DND-41 (cell line): Measurements from ENCODE around the gene GSTM3.
A peak's percentile ranks its signal among the peaks of the same experiment; 100 is the strongest.
"Not testable (repeated sequence)": the region's sequence is repeated elsewhere in the genome, so short reads cannot be mapped to it uniquely, and the experiment has no call there.

ENCODE experiments used
- ATAC-seq: fragments of 200-7000 bp; cut with Tn5 transposase; 3 replicates; pipeline ENCODE4 v1.9.1; 2021; ENCODE audit warnings: low read depth; ENCODE audit not compliant: insufficient read depth
- DNase-seq: peaks from one replicate; pipeline ENCODE4 v3.0.0-alpha.2; 2020
- H2AFZ ChIP-seq: 2 replicates; pipeline ENCODE4 v1.6.0; 2012; ENCODE audit warnings: low read depth, low read length
- H3K27ac ChIP-seq: 2 replicates; pipeline ENCODE4 v1.5.1; 2012; ENCODE audit warnings: low read length, inconsistent platforms
- H3K27me3 ChIP-seq: fragments of 200-600 bp; sonication (generic); 2 replicates; pipeline ENCODE4 v1.6.0; 2012; ENCODE audit warnings: low read length, mild to moderate bottlenecking, inconsistent platforms; ENCODE audit not compliant: insufficient read depth, poor library complexity
- H3K36me3 ChIP-seq: 2 replicates; pipeline ENCODE4 v1.5.1; 2012; ENCODE audit warnings: low read length, inconsistent platforms; ENCODE audit not compliant: insufficient read depth
- H3K4me1 ChIP-seq: 2 replicates; pipeline ENCODE4 v1.5.1; 2012; ENCODE audit warnings: mild to moderate bottlenecking, low read length; ENCODE audit not compliant: insufficient read depth
- H3K4me2 ChIP-seq: 2 replicates; pipeline ENCODE4 v1.6.0; 2012; ENCODE audit warnings: mild to moderate bottlenecking, moderate library complexity, low read length, inconsistent platforms; ENCODE audit not compliant: insufficient read depth
- H3K4me3 ChIP-seq, 2 experiments: fragments of 200-600 bp in 1 of 2; shearing (Covaris generic) in 1 of 2; 2 replicates each; pipeline ENCODE4 v1.5.1; 2012 to 2016; ENCODE audit warnings: inconsistent platforms in 2 of 2, low read length in 2 of 2, mild to moderate bottlenecking in 2 of 2, low read depth in 1 of 2, moderate library complexity in 1 of 2
- H3K79me2 ChIP-seq: 2 replicates; pipeline ENCODE4 v1.6.0; 2012; ENCODE audit warnings: low read length, inconsistent platforms; ENCODE audit not compliant: insufficient read depth
- H3K9ac ChIP-seq: 2 replicates; pipeline ENCODE4 v1.6.0; 2012; ENCODE audit warnings: low read depth, mild to moderate bottlenecking, inconsistent platforms, low read length, moderate library complexity
- H3K9me3 ChIP-seq: 2 replicates; pipeline ENCODE4 v1.5.1; 2012; ENCODE audit warnings: low read length, moderate library complexity, mild to moderate bottlenecking, inconsistent platforms; ENCODE audit not compliant: insufficient read depth, severe bottlenecking
- H4K20me1 ChIP-seq: 2 replicates; pipeline ENCODE4 v1.6.0; 2012; ENCODE audit warnings: low read length; ENCODE audit not compliant: insufficient read depth
- CTCF ChIP-seq: IDR thresholded peaks from 2 replicates; pipeline ENCODE4 v1.5.1; 2012; ENCODE audit warnings: borderline replicate concordance, low read length, moderate library complexity, mild to moderate bottlenecking; ENCODE audit not compliant: poor library complexity, severe bottlenecking; ENCODE audit errors: extremely low read depth
- EZH2 ChIP-seq: IDR thresholded peaks from 3 replicates; pipeline ENCODE4 v1.6.1; 2012; ENCODE audit warnings: borderline replicate concordance, low read depth, mild to moderate bottlenecking, moderate library complexity, low read length, inconsistent platforms; ENCODE audit not compliant: severe bottlenecking

Gene GSTM3

GRCh38 chr1:109713636-109714035 lies 27.2 kb downstream of the GSTM3 start:
- Histone ChIP-seq H3K27me3 (no peaks in the 10 kb centered on the region), H3K4me1 (no peaks in the 10 kb centered on the region), H3K9me3 (no peaks in the 10 kb centered on the region), H3K4me2 (no peak overlapping the region), H3K9ac (no peak overlapping the region), H4K20me1 (no peaks in the 10 kb centered on the region), H2AFZ (no peak overlapping the region), H3K36me3 (no peaks in the 10 kb centered on the region), H3K4me3 (no peak overlapping the region), H3K27ac (no peak overlapping the region), H3K79me2 (no peaks in the 10 kb centered on the region)
- DNase-seq = no peak
- TF ChIP-seq EZH2 (no peak), CTCF (no peak)
- ATAC-seq = no peak

GRCh38 chr1:109712321-109712864 lies 28.4 kb downstream of the GSTM3 start:
- Histone ChIP-seq H3K9ac (no peak overlapping the region), H3K27ac (no peak overlapping the region), H3K79me2 (no peaks in the 10 kb centered on the region), H3K4me2 (no peak overlapping the region), H2AFZ (no peak overlapping the region), H3K4me1 (no peaks in the 10 kb centered on the region), H3K4me3 (no peak overlapping the region), H4K20me1 (no peaks in the 10 kb centered on the region), H3K9me3 (peaks cover 4% of the 10 kb centered on the region), H3K36me3 (no peaks in the 10 kb centered on the region), H3K27me3 (no peaks in the 10 kb centered on the region)
- no peak for DNase-seq
- no peak for TF ChIP-seq EZH2
- TF ChIP-seq CTCF = no peak
- ATAC-seq = no peak

- not testable (repeated sequence) for H3K9me3 ChIP-seq, H3K4me3 ChIP-seq, DNase-seq
Measured at GRCh38 chr1:109711593-109712320, 29.1 kb downstream of the GSTM3 start, which contains the start of gene GSTM5. GSTM5 (plus strand) TSS chr1:109712251; CDS start chr1:109712313, 62 bp downstream.

GRCh38 chr1:109709822-109710221 lies 31.0 kb downstream of the GSTM3 start:
- not testable (repeated sequence) for H3K4me3 ChIP-seq, H3K4me1 ChIP-seq, ATAC-seq

More at GRCh38 chr1:109711593-109712320, 29.1 kb downstream of the GSTM3 start, which contains the start of gene GSTM5:
- H3K4me1 ChIP-seq, H3K36me3 ChIP-seq, ATAC-seq, H3K4me2 ChIP-seq, H3K79me2 ChIP-seq, H2AFZ ChIP-seq, H4K20me1 ChIP-seq, H3K27ac ChIP-seq, H3K27me3 ChIP-seq, H3K9ac ChIP-seq: not testable (repeated sequence)

GRCh38 chr1:109708949-109709348 lies 31.9 kb downstream of the GSTM3 start:
- not testable (repeated sequence) for H3K79me2 ChIP-seq, H3K9me3 ChIP-seq, H3K4me2 ChIP-seq, H3K27ac ChIP-seq, H4K20me1 ChIP-seq, H3K27me3 ChIP-seq, H2AFZ ChIP-seq, H3K9ac ChIP-seq, H3K4me1 ChIP-seq, H3K4me3 ChIP-seq, ATAC-seq, H3K36me3 ChIP-seq
- peak; percentile 23 for DNase-seq

More at GRCh38 chr1:109709822-109710221, 31.0 kb downstream of the GSTM3 start:
- H3K27ac ChIP-seq, DNase-seq, H3K36me3 ChIP-seq, H3K9me3 ChIP-seq, H3K4me2 ChIP-seq, H3K27me3 ChIP-seq, H4K20me1 ChIP-seq, H3K9ac ChIP-seq, H2AFZ ChIP-seq, H3K79me2 ChIP-seq: not testable (repeated sequence)
